Heart left ventricle (tissue), 13 donors: Measurements from ENCODE around the gene EVX1.

Experiments
- POLR2A ChIP-seq, 2 donors: fragments of 450-650 bp; IDR thresholded peaks; one replicate each; pipeline ENCODE4 v1.6.1; 2017; ENCODE audit warnings: antibody characterized with exemption in 2 of 2, mild to moderate bottlenecking in 2 of 2, moderate library complexity in 2 of 2
- TF ChIP-seq, protein P1 (sequence below), 12 donors: fragments of 200-600 bp; sonication (generic) in 4 of 12; IDR thresholded peaks; one replicate each; pipeline versions ENCODE4 v1.5.0 to v1.8.0; 2018 to 2022; ENCODE audit warnings: antibody characterized with exemption in 12 of 12, mild to moderate bottlenecking in 5 of 12
- donor health status: ischemic (EF 13 %, LVEDD 7.1; RV severe dilation, severe dysfunction).
- donor health status: DM: no; HTN: yes; CAD: no.
- donor health status: DM: no; HTN: no; CAD: no.
- donor health status: ischemic (EF 25% LVEDD 6.9; RV normal size, moderate dysfunction).
- donor health status: ischemic (EF 25% LVEDD 5.7; RV mildly dilated, moderate dysfunction).
- donor health status: ischemic (EF 35%, LVEDD 5.7; RV mildly dilated, moderate dysfunction).
- donor health status: nonischemic (EF 11% LVEDD 7.7; RV severe dilation, severe dysfunction).
- donor health status: DM: yes; HTN: yes; CAD: no.
- donor health status: PGD.
- donor health status: ischemic (EF 29% LVEDD 5.4; RV normal size, mild dysfunction).
- donor health status: nonischemic (EF 23%, LVEDD 6.1; RV moderate dilation, normal function).

DNA sequence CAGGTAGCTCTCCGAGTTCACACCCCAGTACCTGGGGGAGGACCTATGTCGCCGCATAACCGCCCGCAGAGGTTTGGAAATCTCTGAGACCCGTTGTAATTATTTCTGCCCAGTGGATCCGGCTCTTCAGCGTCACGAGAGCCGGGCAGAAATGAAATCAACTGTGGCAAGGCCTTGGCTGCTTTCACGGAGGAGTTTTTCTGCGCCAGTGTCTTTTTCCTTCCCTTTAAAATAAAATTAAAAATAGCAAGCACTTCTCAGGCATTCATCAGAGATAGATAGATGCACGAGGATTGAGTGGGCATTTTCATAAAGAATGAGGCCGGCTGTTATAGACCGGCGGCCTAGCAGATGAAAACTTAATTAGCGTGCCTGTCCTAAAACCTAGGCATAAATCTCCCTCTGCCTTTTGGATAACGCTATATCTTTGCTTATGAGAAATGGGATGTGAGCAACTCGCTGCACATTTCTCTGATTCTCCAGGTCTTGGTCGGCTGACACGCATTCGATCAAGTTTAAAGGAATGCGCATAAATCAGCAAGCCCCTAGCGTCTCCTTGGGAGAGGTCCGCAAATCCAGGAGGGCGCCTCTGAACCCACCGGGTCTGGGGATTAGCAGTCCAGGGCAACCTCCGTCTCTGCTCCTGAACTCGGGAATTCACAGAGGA is 49.1 kb upstream of the EVX1 start:
- TF ChIP-seq, protein P1, sequence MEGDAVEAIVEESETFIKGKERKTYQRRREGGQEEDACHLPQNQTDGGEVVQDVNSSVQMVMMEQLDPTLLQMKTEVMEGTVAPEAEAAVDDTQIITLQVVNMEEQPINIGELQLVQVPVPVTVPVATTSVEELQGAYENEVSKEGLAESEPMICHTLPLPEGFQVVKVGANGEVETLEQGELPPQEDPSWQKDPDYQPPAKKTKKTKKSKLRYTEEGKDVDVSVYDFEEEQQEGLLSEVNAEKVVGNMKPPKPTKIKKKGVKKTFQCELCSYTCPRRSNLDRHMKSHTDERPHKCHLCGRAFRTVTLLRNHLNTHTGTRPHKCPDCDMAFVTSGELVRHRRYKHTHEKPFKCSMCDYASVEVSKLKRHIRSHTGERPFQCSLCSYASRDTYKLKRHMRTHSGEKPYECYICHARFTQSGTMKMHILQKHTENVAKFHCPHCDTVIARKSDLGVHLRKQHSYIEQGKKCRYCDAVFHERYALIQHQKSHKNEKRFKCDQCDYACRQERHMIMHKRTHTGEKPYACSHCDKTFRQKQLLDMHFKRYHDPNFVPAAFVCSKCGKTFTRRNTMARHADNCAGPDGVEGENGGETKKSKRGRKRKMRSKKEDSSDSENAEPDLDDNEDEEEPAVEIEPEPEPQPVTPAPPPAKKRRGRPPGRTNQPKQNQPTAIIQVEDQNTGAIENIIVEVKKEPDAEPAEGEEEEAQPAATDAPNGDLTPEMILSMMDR (IDR thresholded peaks at IDR 0.05), result no peak
- TF ChIP-seq POLR2A (IDR thresholded peaks at IDR 0.05), result no peak
